ENCODE results near the gene MRPS10.
"Not testable (repeated sequence)": the region's sequence is repeated elsewhere in the genome, so short reads cannot be mapped to it uniquely, and the experiment has no call there.

MRPS10 gene

DNA sequence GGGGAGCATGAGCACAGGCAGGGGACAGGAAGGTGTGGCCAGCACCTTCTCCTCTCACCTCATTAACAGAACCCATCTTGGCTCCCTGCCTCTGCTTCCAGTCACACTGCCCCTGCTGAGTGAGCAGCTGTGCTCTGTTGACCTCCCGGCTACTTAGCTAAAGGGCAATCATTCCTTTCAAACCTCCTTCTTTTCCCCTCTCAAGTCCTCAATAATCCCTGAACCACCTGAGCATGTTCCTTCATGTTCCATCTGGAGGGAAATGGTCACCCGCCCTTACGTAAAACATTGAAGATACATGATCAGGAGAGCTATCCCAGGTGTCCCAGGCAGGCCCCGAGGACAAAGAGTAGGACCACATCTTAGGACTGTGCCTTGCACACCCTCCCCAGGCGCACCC is 21.7 kb upstream of the MRPS10 start:
- DNase-seq (ENCODE audit: low read depth, low spot score): no peak

DNA sequence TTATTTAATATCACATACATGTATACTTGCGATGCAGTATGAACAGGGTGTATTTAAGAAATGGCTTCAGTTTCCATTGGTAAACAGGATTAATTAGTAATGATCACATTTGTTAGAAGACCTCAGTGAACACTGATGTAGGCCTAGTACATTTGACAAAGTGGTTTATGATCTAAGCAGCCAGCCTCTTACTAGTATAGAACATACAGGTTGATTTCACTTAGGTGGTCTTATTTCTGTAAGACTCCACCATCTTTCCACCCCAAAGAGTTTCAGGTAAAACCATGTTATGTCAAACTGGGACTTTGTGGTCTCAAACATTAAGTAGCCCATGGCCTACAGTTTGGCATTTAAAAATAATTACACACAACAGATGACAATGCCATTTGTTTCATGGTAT is 20.2 kb upstream of the MRPS10 start:
- DNase-seq (ENCODE audit: low read depth, low spot score): no peak

DNA sequence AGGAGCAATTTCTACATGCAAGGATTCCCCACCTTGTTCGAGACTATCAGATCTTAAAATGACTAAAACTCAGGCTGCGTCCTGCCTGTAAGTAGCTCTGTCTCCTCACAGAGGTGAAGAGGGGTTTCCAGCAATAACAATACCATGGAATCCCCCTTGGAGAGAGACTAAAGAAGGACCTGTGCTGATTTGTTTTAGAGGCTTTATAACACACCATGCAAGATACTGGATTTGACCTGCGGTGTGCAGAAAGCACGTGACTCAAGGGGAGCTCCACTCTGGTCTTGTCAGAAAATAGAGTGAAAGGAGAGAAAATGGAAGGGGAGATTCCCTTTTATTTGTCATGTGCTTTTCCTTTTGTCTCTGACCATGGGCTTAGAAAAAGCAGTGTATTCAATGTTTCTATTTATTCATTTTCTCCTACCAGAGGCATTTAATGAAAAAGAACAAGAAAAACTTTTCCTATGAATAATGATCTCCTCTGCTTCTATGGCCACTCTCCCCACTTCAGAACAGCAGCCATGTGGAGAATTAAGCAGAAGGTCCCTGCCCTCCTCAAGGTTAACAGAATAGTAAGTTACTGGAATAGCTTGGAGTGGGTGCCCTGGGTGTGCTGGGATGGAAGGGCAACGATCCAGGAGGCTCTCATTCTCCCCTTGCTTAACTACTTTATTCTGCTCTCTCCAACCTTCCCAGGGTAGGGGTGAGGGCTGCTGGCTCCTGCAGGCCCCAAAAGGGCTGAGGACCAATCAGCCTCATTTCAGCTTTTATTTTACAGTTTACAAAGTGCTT is 19.2 kb upstream of the MRPS10 start:
- no peak for DNase-seq (ENCODE audit: low read depth, low spot score)

- DNase-seq (ENCODE audit: low read depth, low spot score): no peak
These were observed 18.4 kb upstream of the MRPS10 start for GRCh38 chr6:42236030-42236429.

GRCh38 chr6:42232035-42232434 is 14.4 kb upstream of the MRPS10 start:
- DNase-seq (ENCODE audit: low read depth, low spot score): no peak

- peak; percentile 33 for DNase-seq (ENCODE audit: low read depth, low spot score)
These were observed 13.0 kb upstream of the MRPS10 start for GRCh38 chr6:42230345-42231321.

- DNase-seq (ENCODE audit: low read depth, low spot score): no peak
These were observed 12.0 kb upstream of the MRPS10 start for GRCh38 chr6:42229506-42230119.

DNA sequence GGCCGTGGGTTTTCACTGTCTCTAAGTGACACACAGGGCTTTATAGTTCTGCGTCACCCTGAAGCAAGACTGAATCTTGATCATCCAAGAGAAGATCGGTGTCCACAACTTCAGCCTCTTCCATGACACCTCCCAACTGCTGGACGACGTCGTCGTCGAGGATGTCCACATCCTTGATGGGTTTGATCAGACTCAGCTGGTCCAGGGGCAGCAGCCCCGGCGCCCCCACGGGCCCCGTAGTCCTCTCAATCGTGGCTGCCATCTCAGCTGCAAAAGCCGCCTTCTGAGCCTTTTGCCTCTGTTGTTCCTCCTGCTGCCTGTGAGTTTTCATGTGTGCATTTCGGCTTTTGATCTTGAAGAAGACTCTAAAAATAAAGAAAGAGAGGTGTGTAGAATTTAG is 10.6 kb upstream of the MRPS10 start:
- no peak for DNase-seq (ENCODE audit: low read depth, low spot score)

DNA sequence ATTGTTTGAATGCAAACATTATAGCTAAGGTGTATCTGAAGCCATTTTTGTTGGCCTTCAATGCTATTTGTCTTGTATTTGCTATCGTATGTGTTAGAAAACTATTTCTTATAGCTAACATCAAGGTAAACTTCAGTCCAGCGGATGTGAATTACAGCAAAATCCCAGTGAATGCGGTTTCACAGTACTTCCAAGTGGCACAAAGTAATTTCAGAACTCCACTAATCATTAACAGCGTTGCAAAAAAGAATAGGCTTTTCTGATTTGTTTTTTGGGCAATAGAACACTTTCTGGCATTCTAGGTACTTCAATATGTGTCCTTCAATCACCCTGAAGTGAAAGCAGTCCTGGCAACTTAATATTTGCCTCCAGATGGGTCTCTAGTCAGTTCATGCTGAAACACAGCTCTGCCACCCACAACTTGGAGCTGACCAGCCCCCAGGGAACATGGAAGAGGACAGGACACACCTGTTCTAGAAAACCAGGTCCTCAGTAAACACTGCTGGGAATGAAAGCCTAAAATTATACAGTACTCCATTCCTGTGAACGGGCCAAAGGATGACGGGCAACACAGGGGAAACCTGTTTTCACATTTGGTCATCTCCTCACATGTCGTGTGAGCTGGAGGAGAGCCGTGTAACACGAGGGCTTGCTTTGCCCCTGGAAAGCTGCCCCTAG is 9.7 kb upstream of the MRPS10 start:
- DNase-seq (ENCODE audit: low read depth, low spot score): no peak

- peak; percentile 46 for DNase-seq (ENCODE audit: low read depth, low spot score)
These were observed 9.0 kb upstream of the MRPS10 start for GRCh38 chr6:42226645-42227143.

DNA sequence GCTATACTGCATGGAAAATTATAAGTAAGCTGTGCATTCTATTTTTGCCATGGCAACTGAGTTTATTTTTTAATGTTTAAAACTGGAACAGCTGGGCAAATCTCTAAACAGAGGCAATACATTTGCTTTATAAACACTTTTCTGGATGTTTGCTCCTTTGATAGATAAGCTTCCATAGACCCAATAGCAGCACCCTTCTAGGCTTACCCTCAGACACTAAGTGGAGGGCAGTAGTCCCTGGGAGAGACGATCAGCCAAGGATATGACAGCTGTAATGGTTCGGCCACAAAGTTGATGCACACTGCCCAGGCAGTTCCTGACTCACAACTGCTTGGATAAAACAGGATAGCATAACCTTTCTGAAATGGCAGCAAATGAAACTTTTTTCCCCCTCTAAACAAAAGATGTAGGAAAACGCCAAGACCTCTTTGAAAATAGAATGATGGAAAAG is 8.5 kb upstream of the MRPS10 start:
- peak; percentile 51 for DNase-seq (ENCODE audit: low read depth, low spot score)

DNA sequence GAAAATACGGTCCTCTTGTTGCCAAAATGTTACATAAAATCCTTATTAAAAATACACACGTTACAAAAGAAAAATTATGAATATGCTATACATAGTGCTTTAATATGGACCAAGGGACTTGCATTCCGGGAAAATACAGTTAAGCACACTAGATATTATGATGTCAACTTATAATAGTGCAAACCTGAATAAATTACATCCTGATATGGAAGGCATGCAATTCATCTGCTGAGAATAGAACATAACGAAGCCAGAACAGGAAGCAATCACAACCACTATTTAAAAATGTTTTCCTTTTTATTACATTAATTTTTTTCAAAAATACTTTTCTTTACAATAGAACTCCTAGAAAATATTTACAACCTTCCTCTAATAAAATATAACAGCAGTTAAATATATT is 7.8 kb upstream of the MRPS10 start:
- no peak for DNase-seq (ENCODE audit: low read depth, low spot score)

- no peak for DNase-seq (ENCODE audit: low read depth, low spot score)
These were observed 7.3 kb upstream of the MRPS10 start for GRCh38 chr6:42225029-42225339.

GRCh38 chr6:42224222-42225028 is 6.8 kb upstream of the MRPS10 start:
- DNase-seq (ENCODE audit: low read depth, low spot score): peak; percentile 55

DNA sequence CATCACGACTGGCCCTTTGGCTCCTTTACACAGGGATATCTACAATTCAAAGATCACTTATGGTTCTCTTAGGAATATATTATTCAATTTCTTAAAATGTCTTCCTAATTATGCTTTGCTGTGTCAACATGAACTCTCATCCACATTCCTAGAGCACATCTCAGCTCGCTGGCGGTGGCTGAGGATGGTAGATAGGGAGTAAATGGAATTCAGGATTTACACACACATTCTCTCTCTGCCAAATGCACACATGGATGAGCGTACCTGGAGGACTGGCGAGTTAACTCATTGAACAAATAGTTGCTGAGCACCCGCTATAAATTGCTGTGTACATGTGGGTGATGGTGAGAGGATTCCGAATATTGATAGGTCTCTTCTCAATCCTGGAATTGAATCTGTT is 4.8 kb upstream of the MRPS10 start:
- DNase-seq (ENCODE audit: low read depth, low spot score): no peak

DNA sequence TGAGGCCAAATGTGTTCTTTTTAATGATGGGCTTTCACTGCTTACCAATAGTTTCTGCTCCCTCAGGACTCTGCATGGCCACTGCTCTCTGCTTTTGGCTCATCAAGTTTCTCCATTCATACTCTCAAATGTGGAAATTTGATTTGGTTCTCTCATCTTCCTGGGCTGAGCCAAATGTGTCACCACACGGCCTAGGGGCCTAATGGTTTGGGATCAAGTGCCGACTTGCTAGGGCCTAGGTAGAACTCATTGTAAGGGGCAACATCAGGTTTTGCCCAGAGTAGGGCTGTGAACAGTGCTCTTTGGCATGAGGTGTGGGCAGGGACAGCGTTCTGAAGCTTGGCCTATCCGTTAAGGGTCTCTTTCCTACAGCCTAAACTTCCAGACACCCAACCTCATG is 3.9 kb upstream of the MRPS10 start:
- no peak for DNase-seq (ENCODE audit: low read depth, low spot score)

DNA sequence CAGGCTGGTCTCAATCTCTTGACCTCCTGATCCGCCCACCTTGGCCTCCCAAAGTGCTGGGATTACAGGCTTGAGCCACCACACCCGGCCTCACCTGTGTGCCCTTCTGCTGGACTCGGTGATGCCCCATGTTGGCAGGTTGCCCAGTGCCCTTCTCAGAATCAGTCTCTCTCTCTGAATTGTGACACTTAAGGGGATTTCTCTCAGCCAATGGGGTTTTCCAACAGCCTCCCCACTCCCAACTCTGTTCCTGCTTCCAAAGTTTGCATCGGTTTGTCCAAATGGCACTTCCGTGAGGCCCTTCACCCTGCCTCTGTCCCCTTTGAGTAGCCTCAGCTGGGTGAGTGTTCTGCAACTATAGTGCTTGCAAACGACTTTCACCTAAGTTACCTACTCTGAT is 3.1 kb upstream of the MRPS10 start:
- no peak for DNase-seq (ENCODE audit: low read depth, low spot score)

- no peak for DNase-seq (ENCODE audit: low read depth, low spot score)
These were observed 523 bp downstream of the MRPS10 start for GRCh38 chr6:42217157-42217518.

DNA sequence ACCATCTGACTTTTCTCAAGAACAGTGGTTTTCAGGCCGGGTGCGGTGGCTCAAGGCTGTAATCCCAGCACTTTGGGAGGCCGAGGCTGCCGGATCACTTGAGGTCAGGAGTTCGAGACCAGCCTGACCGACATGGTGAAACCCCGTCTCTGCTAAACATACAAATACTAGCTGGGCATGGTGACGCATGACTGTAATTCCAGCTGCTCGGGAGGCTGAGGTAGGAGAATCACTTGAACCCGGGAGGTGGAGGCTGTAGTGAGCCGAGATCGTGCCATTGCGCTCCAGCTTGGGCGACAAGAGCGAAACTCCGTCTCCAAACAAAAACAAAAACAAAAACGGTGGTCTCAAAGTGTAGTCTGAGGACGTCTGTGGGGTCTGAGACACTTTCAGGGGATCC is 1.2 kb downstream of the MRPS10 start:
- DNase-seq (ENCODE audit: low read depth, low spot score): not testable (repeated sequence)

DNA sequence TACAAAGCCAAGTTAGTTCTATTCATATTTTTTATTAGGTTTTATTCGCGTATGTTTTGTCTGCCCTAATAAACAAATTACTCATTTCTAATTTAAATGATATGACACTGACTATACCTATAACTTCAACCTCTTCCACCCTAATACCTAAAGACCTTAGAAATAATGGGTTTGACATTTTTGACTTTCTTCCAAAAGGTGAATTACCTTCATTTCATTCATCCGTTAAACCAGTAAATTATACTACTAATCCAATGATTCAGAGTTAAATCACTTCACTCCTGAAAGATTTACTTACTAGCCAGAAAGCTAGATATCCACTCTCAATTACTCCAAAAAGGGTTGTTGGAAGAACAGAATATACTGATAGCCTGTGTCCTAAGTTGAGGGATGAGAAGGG is 5.2 kb downstream of the MRPS10 start:
- no peak for DNase-seq (ENCODE audit: low read depth, low spot score)

DNA sequence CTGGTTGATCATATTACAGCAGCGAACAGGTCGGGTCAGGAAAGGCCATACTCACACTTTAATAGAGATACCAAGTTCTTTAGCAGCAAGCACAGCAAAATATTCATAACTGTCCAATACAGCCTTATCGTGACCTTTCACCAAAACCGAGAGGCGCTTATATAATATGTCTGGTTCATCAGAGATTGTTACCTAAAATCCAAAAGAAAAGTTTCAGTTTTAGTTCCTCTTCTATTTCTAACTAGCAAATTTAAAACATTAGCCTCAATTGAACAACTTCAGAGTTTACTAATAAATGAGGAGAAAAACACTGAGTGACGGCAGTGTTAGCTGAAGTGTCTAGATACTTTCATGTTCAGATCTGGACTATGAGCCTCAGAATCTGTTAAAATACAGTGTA is 5.9 kb downstream of the MRPS10 start:
- DNase-seq (ENCODE audit: low read depth, low spot score): no peak
